ENCODE measurements around the gene PAX1. TPM values are rescaled to one million over a fixed set of nuclear protein-coding genes. Genes with fewer than 3 reads are reported as not detected.

The PAX1 gene
- total and polyA plus RNA-seq, 2 of the 8 experiments (the other 6 are each of a cell fraction or from before 2014, with no cell fraction given) = not detected

- no peak overlapping the region for H3K14ac ChIP-seq (ENCODE audit: insufficient read length)
- H2BK120ac ChIP-seq (replicated peaks; ENCODE audit: low read depth, low read length) = no peak overlapping the region
- H4K5ac ChIP-seq (ENCODE audit: insufficient read length, low read depth, low read length) = no peak overlapping the region
- H2AFZ ChIP-seq (ENCODE audit: low read length) = 0 out of 2 replicates have a peak overlapping the region, but pooled peaks have one; percentile 58
- ChIA-PET POLR2A (ENCODE audit: partially characterized antibody) (no interaction called here), CTCF (ENCODE audit: partially characterized antibody) (interaction anchor here (0.6 to 1.6 kb wide), 4 partner anchors 18 to 610 kb away, joined by 3 to 6 read pairs (median 4); no protein-coding TSS in a partner anchor)
- H2BK5ac ChIP-seq (ENCODE audit: low read depth, low read length) = no peak overlapping the region
- no peak overlapping the region for H4K91ac ChIP-seq (replicated peaks; ENCODE audit: insufficient read length, low read length)
- no peaks in the 10 kb centered on the region for H3K36me3 ChIP-seq (ENCODE audit: control insufficient read depth in 2 of 4, insufficient read depth in 4 of 4, low read length in 3 of 4)
- H3K18ac ChIP-seq (ENCODE audit: extremely low read depth, low read length) = no peak overlapping the region
- H2BK20ac ChIP-seq (ENCODE audit: low read length) = no peak overlapping the region
- H3K23ac ChIP-seq (ENCODE audit: insufficient read length) = no peak overlapping the region
- H4K8ac ChIP-seq (ENCODE audit: extremely low read depth, insufficient read depth, low read length) = 0 out of 2 replicates have a peak overlapping the region, but pooled peaks have one; percentile 25
- TF ChIP-seq JUN (IDR thresholded peaks at IDR 0.05; ENCODE audit: low read depth, low read length) (no peak), ATF2 (IDR thresholded peaks at IDR 0.05; ENCODE audit: low read length) (no peak)
- no peak overlapping the region for H3K27ac ChIP-seq (ENCODE audit: low read depth, low read length)
- no peak overlapping the region for H2BK15ac ChIP-seq (ENCODE audit: low read length)
- no peak overlapping the region for H3K9ac ChIP-seq (replicated peaks in 1 of 4; ENCODE audit: extremely low read depth in 1 of 4, low read depth in 3 of 4, low read length in 3 of 4)
- no peaks in the 10 kb centered on the region for H3K4me1 ChIP-seq (replicated peaks in 1 of 4; ENCODE audit: control insufficient read depth in 3 of 4, insufficient read depth in 4 of 4, low read length in 3 of 4)
- no peak overlapping the region for H3K4ac ChIP-seq (replicated peaks; ENCODE audit: insufficient read length, low read depth, low read length)
- FAIRE-seq (no peak), DNase-seq (ENCODE audit: low read depth in 1 of 2, low spot score in 2 of 2) (no peak)
- H3K4me2 ChIP-seq (ENCODE audit: insufficient read depth in 1 of 2, low read depth in 2 of 2, low read length in 2 of 2) = no peak overlapping the region
- H3K23me2 ChIP-seq (ENCODE audit: low read depth, low read length) = no peaks in the 10 kb centered on the region
- H2BK12ac ChIP-seq (ENCODE audit: low read depth, low read length) = no peak overlapping the region
- H3K4me3 ChIP-seq (ENCODE audit: extremely low read depth in 1 of 4, insufficient read depth in 2 of 4, low read depth in 3 of 4, low read length in 4 of 4) = no peak overlapping the region
- H3K27me3 ChIP-seq (replicated peaks in 1 of 4; ENCODE audit: control insufficient read depth in 3 of 4, extremely low read depth in 1 of 4, insufficient read depth in 3 of 4, low read length in 3 of 4) = no peaks in the 10 kb centered on the region
- peaks cover 3 to 6% of the 10 kb centered on the region in 2 experiments; a peak in 1 of 4 replicates for H3K9me3 ChIP-seq (ENCODE audit: insufficient read depth in 2 of 2, low read depth in 1 of 2, low read length in 1 of 2)
- no peaks in the 10 kb centered on the region for H3K79me1 ChIP-seq (ENCODE audit: low read depth, low read length)
- WGBS, 2 experiments (ENCODE audit: extremely low coverage in 1 of 2, insufficient coverage in 1 of 2, insufficient read length in 1 of 2, insufficient replicate concordance in 2 of 2, low coverage in 1 of 2, low lambda C conversion rate in 2 of 2, missing lambda C conversion rate in 1 of 2) = 87% methylated on average over 3 of the region's 3 CpGs; no CpG with 5 or more reads in 1 of the 2 experiments
- H3K56ac ChIP-seq (replicated peaks; ENCODE audit: insufficient read length, low read depth, low read length) = no peak overlapping the region
- H3K79me2 ChIP-seq (ENCODE audit: control insufficient read depth in 1 of 2, insufficient read depth in 2 of 2, low read length in 2 of 2) = no peaks in the 10 kb centered on the region
- H4K20me1 ChIP-seq (replicated peaks in 1 of 2; ENCODE audit: control insufficient read depth in 1 of 2, insufficient read depth in 2 of 2, low read length in 2 of 2) = no peaks in the 10 kb centered on the region
- no peak overlapping the region for H2AK5ac ChIP-seq (ENCODE audit: low read depth, low read length)
Observed at GRCh38 chr20:21739161-21739560, 33.7 kb downstream of the PAX1 start.
